BJ (cell line): ENCODE results near the gene SULT1C3. TPM values are rescaled to one million over a fixed set of nuclear protein-coding genes. Genes with fewer than 3 reads are reported as not detected.

Source experiments
- CTCF ChIA-PET: fragments of 350-600 bp; formaldehyde crosslinking; extraction: SDS; loops from one replicate; lab custom pipeline; 2021; ENCODE audit warnings: antibody characterized with exemption, inconsistent platforms; lab: Yijun Ruan, JAX
- POLR2A ChIA-PET: fragments of 300-600 bp; sonication (Branson Sonifier 250); formaldehyde crosslinking; extraction: SDS; loops from one replicate; lab custom pipeline; 2021; ENCODE audit warnings: antibody characterized with exemption; lab: Charles Lee
- DNase-seq: peaks from one replicate; pipeline ENCODE4 v3.0.0-alpha.2; 2011; ENCODE audit warnings: low read depth
- H3K27me3 ChIP-seq: 2 replicates; pipeline ENCODE4 v1.6.0; 2011; ENCODE audit warnings: low read length; ENCODE audit not compliant: control insufficient read depth, insufficient read depth
- H3K36me3 ChIP-seq: 2 replicates; pipeline ENCODE4 v1.5.1; 2011; ENCODE audit warnings: low read length; ENCODE audit not compliant: control insufficient read depth, insufficient read depth
- H3K4me3 ChIP-seq: 2 replicates; pipeline ENCODE4 v1.5.1; 2011; ENCODE audit warnings: low read depth, mild to moderate bottlenecking, control low read depth, low read length
- polyA plus RNA-seq: library from polyadenylated mRNA; depleted of rRNA; stranded (reverse); fragments of >200 nt; gene quantifications from 2 replicates; pipeline ENCODE4 v1.2.3, GENCODE V29; 2011
- TF ChIP-seq, protein P1 (sequence below): IDR thresholded peaks from 2 replicates; pipeline ENCODE4 v1.5.1; 2011; ENCODE audit warnings: low read depth, mild to moderate bottlenecking, control low read depth, inconsistent platforms, low read length, moderate library complexity; ENCODE audit not compliant: insufficient read depth

SULT1C3 gene
- polyA plus RNA-seq, 1 experiment, result not detected

DNA sequence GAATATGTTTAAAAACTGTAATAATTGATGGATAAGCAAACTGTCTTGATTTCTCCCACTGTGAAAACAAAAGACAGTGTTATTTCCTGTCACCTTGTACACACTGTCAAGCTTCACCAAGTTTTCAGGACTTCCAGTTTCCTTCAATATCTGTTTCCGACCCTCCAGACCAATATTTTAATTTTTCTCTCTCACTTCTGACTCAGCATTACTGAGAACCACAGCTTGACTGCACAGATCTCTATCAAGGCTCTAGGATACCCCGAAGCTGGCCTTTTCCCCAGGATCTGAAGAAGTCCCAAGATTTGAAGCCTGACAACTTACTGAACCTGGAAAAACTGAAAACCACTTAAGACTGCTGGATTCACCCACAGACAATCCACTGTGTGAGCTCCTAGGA lies 13.2 kb upstream of the SULT1C3 start:
- ChIA-PET CTCF (no interaction called here), POLR2A (no interaction called here)
- Histone ChIP-seq H3K4me3 (no peak overlapping the region), H3K27me3 (no peaks in the 10 kb centered on the region; the same call in 1 of the 2 replicates), H3K36me3 (no peaks in the 10 kb centered on the region)
- TF ChIP-seq, protein P1, sequence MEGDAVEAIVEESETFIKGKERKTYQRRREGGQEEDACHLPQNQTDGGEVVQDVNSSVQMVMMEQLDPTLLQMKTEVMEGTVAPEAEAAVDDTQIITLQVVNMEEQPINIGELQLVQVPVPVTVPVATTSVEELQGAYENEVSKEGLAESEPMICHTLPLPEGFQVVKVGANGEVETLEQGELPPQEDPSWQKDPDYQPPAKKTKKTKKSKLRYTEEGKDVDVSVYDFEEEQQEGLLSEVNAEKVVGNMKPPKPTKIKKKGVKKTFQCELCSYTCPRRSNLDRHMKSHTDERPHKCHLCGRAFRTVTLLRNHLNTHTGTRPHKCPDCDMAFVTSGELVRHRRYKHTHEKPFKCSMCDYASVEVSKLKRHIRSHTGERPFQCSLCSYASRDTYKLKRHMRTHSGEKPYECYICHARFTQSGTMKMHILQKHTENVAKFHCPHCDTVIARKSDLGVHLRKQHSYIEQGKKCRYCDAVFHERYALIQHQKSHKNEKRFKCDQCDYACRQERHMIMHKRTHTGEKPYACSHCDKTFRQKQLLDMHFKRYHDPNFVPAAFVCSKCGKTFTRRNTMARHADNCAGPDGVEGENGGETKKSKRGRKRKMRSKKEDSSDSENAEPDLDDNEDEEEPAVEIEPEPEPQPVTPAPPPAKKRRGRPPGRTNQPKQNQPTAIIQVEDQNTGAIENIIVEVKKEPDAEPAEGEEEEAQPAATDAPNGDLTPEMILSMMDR, result no peak
- no peak for DNase-seq

DNA sequence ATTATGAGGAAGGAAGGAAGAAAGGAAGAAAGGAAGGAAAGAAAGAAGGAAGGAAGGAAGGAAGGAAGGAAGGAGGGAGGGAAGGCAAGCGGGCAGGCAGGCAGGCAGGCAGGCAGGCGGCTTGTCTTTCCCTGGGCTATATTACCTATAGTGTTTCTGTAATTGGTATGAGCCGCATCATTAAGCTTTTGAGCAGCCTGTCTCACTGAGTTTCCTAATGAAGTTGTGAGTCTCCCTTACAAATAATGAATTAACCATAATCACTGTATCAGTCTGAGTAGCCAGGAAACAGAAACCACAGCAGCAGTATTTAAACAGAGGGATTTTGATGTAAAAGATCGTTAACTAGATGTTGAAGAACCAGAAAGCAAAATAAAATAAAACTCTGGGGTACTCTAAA lies 11.8 kb upstream of the SULT1C3 start:
- TF ChIP-seq, protein P1, result no peak
- Histone ChIP-seq H3K27me3 (no peaks in the 10 kb centered on the region; the same call in 1 of the 2 replicates), H3K4me3 (no peak overlapping the region), H3K36me3 (no peaks in the 10 kb centered on the region)
- DNase-seq, result no peak
- CTCF ChIA-PET, result no interaction called here
- POLR2A ChIA-PET, result no interaction called here

GRCh38 chr2:108228537-108228936 lies 11.2 kb upstream of the SULT1C3 start:
- Histone ChIP-seq H3K27me3 (no peaks in the 10 kb centered on the region; the same call in 1 of the 2 replicates), H3K36me3 (no peaks in the 10 kb centered on the region), H3K4me3 (no peak overlapping the region)
- TF ChIP-seq, protein P1, result no peak
- ChIA-PET POLR2A (no interaction called here), CTCF (interaction anchor here (1.7 kb wide), 1 partner anchor 59 kb away, joined by 5 read pairs; no protein-coding TSS in a partner anchor)
- DNase-seq, result no peak

DNA sequence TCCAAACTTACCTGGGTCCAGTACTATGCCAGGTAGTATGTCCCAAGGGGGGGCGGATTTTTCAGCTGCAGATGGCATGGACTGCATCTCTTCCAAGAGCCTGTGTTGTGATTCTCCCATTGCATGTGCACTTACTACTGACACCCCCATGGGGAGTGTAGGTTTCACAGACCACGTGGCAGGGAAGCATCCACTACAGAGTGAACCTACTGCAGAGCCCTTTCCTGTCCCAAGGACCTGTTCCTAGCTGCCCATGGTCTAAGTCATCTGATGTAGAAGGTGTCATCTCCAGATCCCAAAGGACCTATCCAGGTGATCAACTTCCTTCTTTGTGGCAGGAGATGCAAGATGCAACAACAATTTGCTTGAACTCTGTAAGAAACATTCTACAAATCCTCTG lies 9.9 kb upstream of the SULT1C3 start:
- no peak for DNase-seq
- TF ChIP-seq, protein P1, result no peak
- H3K27me3 ChIP-seq, result no peaks in the 10 kb centered on the region; the same call in 1 of the 2 replicates
- CTCF ChIA-PET, result interaction anchor here (1.1 to 1.7 kb wide), 2 partner anchors 14 to 60 kb away, joined by 5 to 6 read pairs; no protein-coding TSS in a partner anchor
- POLR2A ChIA-PET, result no interaction called here
- H3K4me3 ChIP-seq, result no peak overlapping the region
- no peaks in the 10 kb centered on the region for H3K36me3 ChIP-seq

DNA sequence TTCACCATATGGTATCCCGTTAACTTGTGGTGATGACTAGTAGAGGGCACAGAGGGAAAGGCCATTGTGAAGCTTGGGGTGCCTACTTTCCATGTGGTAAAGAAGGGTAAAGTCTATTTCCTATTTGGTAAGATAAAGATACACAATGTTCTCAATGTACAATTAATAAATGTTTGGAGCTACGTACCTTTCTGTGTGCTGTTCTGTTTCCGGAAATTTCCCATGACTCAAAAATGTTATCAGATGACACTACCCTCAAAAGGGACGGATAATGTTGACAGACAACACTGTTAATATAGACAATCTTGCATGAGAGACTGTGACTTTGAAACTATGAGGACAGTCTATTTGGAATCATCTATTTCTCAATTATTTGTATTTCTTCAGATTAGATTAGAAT lies 4.2 kb upstream of the SULT1C3 start:
- CTCF ChIA-PET, result no interaction called here
- POLR2A ChIA-PET, result no interaction called here
- TF ChIP-seq, protein P1, result no peak

More for the DNA sequence above, 4.2 kb upstream of the SULT1C3 start:
- Histone ChIP-seq H3K27me3 (no peaks in the 10 kb centered on the region; the same call in 1 of the 2 replicates), H3K4me3 (no peak overlapping the region), H3K36me3 (no peaks in the 10 kb centered on the region)
- no peak for DNase-seq
